Activated CD8-positive, alpha-beta T cell treated with anti-CD3 and anti-CD28 coated beads, Interleukin-2, amount 10 ng/mL, durations not matched to agents 7 days and 5 days (primary cell): ENCODE data around the gene LAIR1. TPM values are rescaled to one million over a fixed set of nuclear protein-coding genes. Genes with fewer than 3 reads are reported as not detected.
"Not testable (repeated sequence)": the region's sequence is repeated elsewhere in the genome, so short reads cannot be mapped to it uniquely, and the experiment has no call there.

ENCODE experiments used
- ATAC-seq: fragments of 150-1000 bp; cut with Tn5 transposase; one replicate; pipeline ENCODE4 v1.10.0; 2021; ENCODE audit warnings: moderate library complexity
- CTCF ChIA-PET: fragments of 350-600 bp; sonication (Branson Sonifier 250); formaldehyde crosslinking; loops from one replicate; lab custom pipeline; 2021; ENCODE audit warnings: antibody characterized with exemption; lab: Charles Lee
- POLR2A ChIA-PET: fragments of 350-600 bp; sonication (Branson Sonifier 250); formaldehyde crosslinking; loops from one replicate; lab custom pipeline; 2021; ENCODE audit warnings: antibody characterized with exemption; lab: Charles Lee
- DNase-seq: peaks from one replicate; pipeline ENCODE4 v3.0.0-alpha.2; 2020
- H3K27ac Mint-ChIP-seq: one replicate; pipeline ENCODE4 v1.8.0; 2021; ENCODE audit warnings: mild to moderate bottlenecking, mixed read lengths
- H3K27me3 Mint-ChIP-seq: one replicate; pipeline ENCODE4 v1.8.0; 2021; ENCODE audit warnings: low read depth, mixed read lengths
- H3K36me3 Mint-ChIP-seq: one replicate; pipeline ENCODE4 v1.8.0; 2021; ENCODE audit warnings: low read depth, mixed read lengths
- H3K4me1 Mint-ChIP-seq: one replicate; pipeline ENCODE4 v1.8.0; 2021; ENCODE audit warnings: low read depth, mixed read lengths
- H3K4me3 Mint-ChIP-seq: one replicate; pipeline ENCODE4 v1.8.0; 2021; ENCODE audit warnings: mild to moderate bottlenecking, mixed read lengths
- H3K9me3 Mint-ChIP-seq: one replicate; pipeline ENCODE4 v1.8.0; 2022; ENCODE audit warnings: mixed read lengths; ENCODE audit not compliant: insufficient read depth
- total RNA-seq, 2 experiments: library from RNA; stranded (reverse); gene quantifications; one replicate each; pipeline ENCODE4 v1.2.3, GENCODE V29; 2021

Gene LAIR1
- total RNA-seq, 2 experiments from 2014 or later, result 92.8 to 97.6 TPM

DNA sequence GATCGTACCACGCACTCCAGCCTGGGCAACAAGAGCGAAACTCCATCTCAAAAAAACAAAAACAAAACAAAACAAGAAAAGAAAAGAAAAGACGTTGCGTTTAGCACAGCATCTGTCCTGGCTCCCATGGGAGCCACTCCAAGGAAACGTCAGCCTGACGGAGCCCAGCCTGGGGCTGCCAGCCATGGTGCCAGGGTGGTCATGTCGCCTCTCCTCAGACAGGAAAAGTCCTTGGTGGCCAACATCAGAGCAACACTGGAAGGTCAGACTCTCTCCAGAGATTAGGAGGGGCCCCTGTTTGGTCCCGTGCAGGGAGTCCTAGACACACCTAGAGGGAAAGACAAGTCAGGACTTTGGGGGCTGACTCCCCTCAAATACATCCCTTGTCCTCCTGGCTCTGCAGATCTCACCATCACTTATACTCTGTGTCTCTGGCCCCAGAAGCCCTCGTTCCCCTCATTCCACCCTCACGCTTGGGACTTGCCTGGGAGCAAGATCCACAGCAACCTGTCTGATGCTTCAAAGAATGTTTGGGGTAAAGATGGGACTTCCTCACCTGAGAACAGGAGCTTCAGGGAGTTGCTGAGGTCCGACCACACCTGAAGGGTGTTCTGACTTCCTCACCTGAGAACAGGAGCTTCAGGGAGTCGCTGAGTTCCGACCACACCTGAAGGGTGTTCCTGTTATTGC, 35.1 kb downstream of the LAIR1 start:
- POLR2A ChIA-PET, result no interaction called here
- Mint-ChIP-seq H3K4me3 (no peak overlapping the region), H3K4me1 (peaks cover 29% of the 10 kb centered on the region), H3K9me3 (no peaks in the 10 kb centered on the region), H3K27ac (no peak overlapping the region), H3K36me3 (peaks cover 2% of the 10 kb centered on the region), H3K27me3 (peaks cover 5% of the 10 kb centered on the region)
- no peak for ATAC-seq
- CTCF ChIA-PET, result interaction anchor here (1.1 to 1.2 kb wide), 2 partner anchors 9 to 61 kb away, joined by 3 to 5 read pairs; no protein-coding TSS in a partner anchor
- no peak for DNase-seq

DNA sequence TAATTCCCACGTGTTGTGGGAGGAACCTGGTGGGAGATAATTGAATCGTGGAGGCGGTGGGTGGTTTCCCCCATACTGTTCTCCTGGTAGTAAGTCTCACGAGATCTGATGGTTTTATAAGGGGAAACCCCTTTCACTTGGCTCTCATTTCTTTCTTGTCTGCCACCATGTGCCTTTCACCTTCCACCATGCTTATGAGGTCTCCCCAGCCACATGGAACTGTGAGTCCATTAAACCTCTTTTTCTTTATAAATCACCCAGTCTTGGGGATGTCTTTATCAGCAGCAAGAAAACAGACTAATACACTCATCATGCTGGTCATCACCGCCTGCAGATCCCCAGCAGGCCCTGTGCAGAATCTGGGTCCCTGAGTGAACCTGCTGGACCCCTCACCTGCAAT, 36.0 kb downstream of the LAIR1 start:
- ATAC-seq, H3K36me3 Mint-ChIP-seq, H3K9me3 Mint-ChIP-seq, POLR2A ChIA-PET, H3K27ac Mint-ChIP-seq, H3K27me3 Mint-ChIP-seq, DNase-seq, H3K4me3 Mint-ChIP-seq: not testable (repeated sequence)
- CTCF ChIA-PET, result interaction anchor here (9.2 kb wide), 1 partner anchor 61 kb away, joined by 184 read pairs; no protein-coding TSS in a partner anchor
- H3K4me1 Mint-ChIP-seq, result peaks cover 29% of the 10 kb centered on the region

DNA sequence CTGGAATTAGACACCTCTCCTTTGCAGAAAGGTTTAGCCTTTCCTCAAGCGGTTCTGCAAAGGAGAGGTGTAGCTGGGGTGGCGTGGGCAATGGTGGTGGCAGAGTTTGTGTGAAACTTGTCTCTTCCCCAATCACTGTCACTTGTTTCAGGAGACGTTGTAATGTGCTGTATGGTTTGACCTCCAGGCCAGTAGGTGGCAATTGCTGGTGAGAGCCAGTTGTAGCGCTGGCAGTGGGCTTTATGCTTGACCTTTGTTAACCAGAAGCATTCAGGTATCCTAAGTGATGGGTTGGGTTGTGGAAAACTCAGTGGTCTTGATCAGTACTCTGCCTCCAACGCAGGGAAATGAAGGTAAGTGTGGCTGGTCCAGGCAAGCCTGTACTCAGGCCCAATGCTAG, 39.1 kb downstream of the LAIR1 start:
- peaks cover 14% of the 10 kb centered on the region for H3K27me3 Mint-ChIP-seq
- peaks cover 29% of the 10 kb centered on the region for H3K4me1 Mint-ChIP-seq
- peak; percentile 19 for ATAC-seq
- no peak overlapping the region for H3K27ac Mint-ChIP-seq
- ChIA-PET POLR2A (no interaction called here), CTCF (interaction anchor here (0.8 to 9.2 kb wide), 2 partner anchors 28 to 64 kb away, joined by 4 to 184 read pairs; no protein-coding TSS in a partner anchor)
- DNase-seq, result no peak
- H3K9me3 Mint-ChIP-seq, result no peaks in the 10 kb centered on the region
- H3K36me3 Mint-ChIP-seq, result peaks cover 2% of the 10 kb centered on the region
- no peak overlapping the region for H3K4me3 Mint-ChIP-seq

DNA sequence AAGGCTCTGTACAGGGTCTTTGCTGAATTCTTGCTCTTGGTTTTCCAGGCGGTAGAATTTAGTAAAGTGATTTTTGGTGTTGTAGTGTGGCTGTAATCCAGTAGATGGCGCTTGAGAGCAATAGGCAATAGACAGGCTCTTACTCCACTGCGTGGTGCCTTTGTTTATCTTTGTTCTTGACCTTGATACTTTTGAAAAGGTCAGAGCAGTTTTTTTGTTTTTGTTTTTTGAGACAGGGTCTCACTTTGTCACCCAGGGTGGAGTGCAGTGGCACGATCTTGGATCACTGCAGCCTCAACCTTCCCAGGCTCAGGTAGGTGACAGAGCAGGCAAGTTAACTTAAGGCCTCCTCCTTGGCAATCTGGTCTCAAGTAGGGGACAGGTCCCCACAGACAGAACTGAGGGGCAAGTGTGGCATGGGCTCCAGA, 39.5 kb downstream of the LAIR1 start:
- CTCF ChIA-PET, result interaction anchor here (0.7 to 9.2 kb wide), 12 partner anchors 16 to 124 kb away, joined by 3 to 184 read pairs (median 4); partner anchors contain the start of gene LENG8
- no peak overlapping the region for H3K27ac Mint-ChIP-seq
- peaks cover 29% of the 10 kb centered on the region for H3K4me1 Mint-ChIP-seq
- POLR2A ChIA-PET, result no interaction called here
- DNase-seq (peak; percentile 72), ATAC-seq (peak; percentile 81)
- H3K27me3 Mint-ChIP-seq, result peaks cover 17% of the 10 kb centered on the region
- H3K9me3 Mint-ChIP-seq, result no peaks in the 10 kb centered on the region
- H3K4me3 Mint-ChIP-seq, result no peak overlapping the region
- H3K36me3 Mint-ChIP-seq, result peaks cover 2% of the 10 kb centered on the region

DNA sequence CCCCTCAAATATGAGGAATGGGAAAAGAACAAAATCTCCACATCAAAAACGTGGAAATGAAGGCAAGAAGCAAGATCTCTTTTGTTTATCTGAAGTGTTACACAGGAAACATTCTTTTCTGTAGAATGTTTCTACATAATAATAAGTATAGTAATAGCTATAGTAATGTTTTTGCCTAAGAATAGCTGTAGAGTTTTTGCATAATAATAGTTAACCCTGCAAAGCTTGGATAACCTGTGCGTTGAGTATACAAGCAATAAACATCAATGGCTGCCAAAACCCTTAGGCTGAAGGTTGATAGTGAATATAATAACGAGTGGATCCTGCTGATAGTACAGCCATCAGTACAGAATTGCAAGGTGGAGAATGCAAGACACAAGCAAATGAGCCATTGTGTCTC, 40.7 kb downstream of the LAIR1 start:
- Mint-ChIP-seq H3K27me3 (peaks cover 22% of the 10 kb centered on the region), H3K36me3 (peaks cover 2% of the 10 kb centered on the region), H3K4me1 (peaks cover 29% of the 10 kb centered on the region), H3K27ac (no peak overlapping the region), H3K9me3 (no peaks in the 10 kb centered on the region), H3K4me3 (no peak overlapping the region)
- ChIA-PET POLR2A (no interaction called here), CTCF (interaction anchor here (0.6 to 9.2 kb wide), 14 partner anchors 10 to 125 kb away, joined by 3 to 184 read pairs (median 3); partner anchors contain the start of gene LENG8)
- DNase-seq, result no peak
- no peak for ATAC-seq

DNA sequence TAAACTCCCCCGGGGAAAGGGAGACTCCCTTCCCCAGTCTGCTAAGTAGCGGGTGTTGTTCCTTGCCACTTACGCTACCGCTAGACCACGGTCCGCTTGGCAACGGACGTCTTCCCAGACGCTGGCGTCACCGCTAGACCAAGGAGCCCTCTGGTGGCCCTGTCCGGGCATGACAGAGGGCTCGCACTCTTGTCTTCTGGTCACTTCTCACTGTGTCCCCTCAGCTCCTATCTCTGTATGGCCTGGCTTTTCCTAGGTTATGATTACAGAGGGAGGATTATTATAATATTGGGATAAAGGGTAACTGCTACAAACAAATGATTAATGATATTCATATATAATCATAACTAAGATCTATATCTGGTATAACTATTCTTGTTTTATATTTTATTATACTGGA, 41.8 kb downstream of the LAIR1 start:
- H3K27ac Mint-ChIP-seq, ATAC-seq, DNase-seq, H3K9me3 Mint-ChIP-seq, H3K36me3 Mint-ChIP-seq, H3K4me3 Mint-ChIP-seq, POLR2A ChIA-PET: not testable (repeated sequence)
- Mint-ChIP-seq H3K4me1 (peaks cover 22% of the 10 kb centered on the region), H3K27me3 (peaks cover 23% of the 10 kb centered on the region)
- CTCF ChIA-PET, result interaction anchor here (9.2 kb wide), 1 partner anchor 67 kb away, joined by 184 read pairs; no protein-coding TSS in a partner anchor

DNA sequence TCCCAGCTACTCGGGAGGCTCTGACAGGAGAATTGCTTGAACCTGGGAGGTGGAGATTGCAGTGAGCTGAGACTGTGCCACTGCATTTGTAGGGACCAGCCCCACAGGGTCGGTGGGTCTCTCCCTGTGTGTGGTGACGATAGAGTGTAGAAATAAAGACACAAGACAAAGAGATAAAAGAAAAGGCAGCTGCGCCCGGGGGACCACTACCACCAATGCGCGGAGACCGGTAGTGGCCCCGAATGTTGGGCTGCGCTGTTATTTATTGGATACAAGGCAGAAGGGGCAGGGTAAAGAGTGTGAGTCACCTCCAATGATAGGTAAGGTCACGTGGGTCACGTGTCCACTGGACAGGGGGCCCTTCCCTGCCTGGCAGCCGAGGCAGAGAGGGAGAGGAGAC, 42.4 kb downstream of the LAIR1 start:
- H3K36me3 Mint-ChIP-seq, H3K9me3 Mint-ChIP-seq, DNase-seq, ATAC-seq, POLR2A ChIA-PET, H3K4me3 Mint-ChIP-seq, H3K27ac Mint-ChIP-seq: not testable (repeated sequence)
- H3K4me1 Mint-ChIP-seq, result peaks cover 17% of the 10 kb centered on the region
- peaks cover 23% of the 10 kb centered on the region for H3K27me3 Mint-ChIP-seq
- CTCF ChIA-PET, result interaction anchor here (1.3 to 9.2 kb wide), 2 partner anchors 67 to 133 kb away, joined by 3 to 184 read pairs; partner anchors contain the start of gene MBOAT7

DNA sequence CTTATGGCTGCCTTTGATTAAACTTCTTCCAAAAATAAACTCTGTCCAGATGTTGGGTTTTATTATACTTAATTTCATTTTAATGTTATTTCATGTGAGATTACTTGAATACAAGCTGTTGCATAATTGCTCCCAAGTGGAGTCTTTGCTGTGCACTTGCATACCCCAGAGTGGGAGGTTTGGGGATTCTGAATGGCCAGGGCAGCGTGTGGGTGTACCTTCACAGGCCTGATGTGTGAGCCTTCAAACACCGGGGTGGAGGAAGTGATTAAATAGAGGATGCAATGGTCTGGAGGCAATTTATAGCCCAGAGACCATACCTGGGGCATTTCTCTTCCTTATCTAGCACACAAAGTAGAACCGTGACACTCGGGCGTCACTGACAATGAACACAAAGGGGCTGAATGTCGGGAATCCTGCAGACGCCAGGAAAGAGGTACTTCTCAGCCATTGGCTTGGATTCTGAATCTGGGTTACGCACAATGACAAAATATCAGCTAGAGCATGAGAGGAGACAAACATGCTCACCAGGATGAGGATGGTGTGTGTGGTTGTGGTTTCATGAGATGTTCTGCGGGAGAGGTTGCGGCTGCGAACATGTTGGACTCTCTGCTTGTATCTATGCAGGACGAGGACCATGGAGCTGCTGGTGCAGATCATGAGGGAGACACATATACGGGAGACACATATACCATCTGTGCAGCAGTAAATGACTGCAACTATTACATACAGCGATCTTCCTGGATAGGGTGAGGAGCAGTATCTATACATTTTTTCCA, 44.6 kb downstream of the LAIR1 start:
- H3K27me3 Mint-ChIP-seq, result peaks cover 23% of the 10 kb centered on the region
- DNase-seq, result no peak
- POLR2A ChIA-PET, result no interaction called here
- H3K9me3 Mint-ChIP-seq, result no peaks in the 10 kb centered on the region
- CTCF ChIA-PET, result interaction anchor here (0.7 to 9.2 kb wide), 2 partner anchors 34 to 70 kb away, joined by 3 to 184 read pairs; no protein-coding TSS in a partner anchor
- peaks cover 6% of the 10 kb centered on the region for H3K4me1 Mint-ChIP-seq
- no peaks in the 10 kb centered on the region for H3K36me3 Mint-ChIP-seq
- H3K27ac Mint-ChIP-seq, result no peak overlapping the region
- H3K4me3 Mint-ChIP-seq, result no peak overlapping the region
- no peak for ATAC-seq

DNA sequence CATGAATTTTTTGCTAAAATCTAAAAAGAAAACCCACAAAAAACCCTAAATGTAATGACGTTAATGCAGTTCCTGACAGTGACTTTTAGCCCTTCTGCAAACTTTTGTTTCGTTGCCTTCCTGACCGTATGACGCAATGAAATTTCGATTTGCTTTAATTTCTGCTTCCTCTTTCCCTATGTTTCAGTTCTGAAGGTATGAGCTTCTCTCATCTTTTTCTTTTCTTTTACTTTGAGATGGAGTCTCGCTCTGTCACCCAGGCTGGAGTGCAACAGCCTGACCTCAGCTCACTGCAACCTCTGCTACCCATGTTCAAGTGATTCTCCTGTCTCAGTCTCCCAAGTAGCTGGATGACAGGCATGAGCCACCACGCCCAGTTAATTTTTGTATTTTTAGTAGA, 45.7 kb downstream of the LAIR1 start:
- POLR2A ChIA-PET, result no interaction called here

DNA sequence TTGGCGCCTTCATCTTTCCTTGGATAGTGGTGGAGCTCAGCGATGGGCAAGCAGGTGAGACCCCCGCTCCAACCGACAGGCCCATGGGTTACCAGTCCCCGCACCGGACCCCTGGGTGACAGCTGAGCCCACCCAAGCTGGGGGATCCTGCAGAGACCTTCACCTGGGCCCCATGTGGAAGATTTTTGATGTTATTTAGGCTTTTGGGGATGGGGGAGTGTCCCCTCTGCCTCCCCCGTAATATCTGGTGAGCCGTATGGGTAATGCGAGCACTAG, 46.8 kb downstream of the LAIR1 start:
- H3K4me1 Mint-ChIP-seq, result peaks cover 5% of the 10 kb centered on the region
- H3K9me3 Mint-ChIP-seq, result no peaks in the 10 kb centered on the region
- peaks cover 26% of the 10 kb centered on the region for H3K27me3 Mint-ChIP-seq
- no peak overlapping the region for H3K27ac Mint-ChIP-seq
- H3K36me3 Mint-ChIP-seq, result no peaks in the 10 kb centered on the region
- H3K4me3 Mint-ChIP-seq, result no peak overlapping the region
- ATAC-seq (no peak), DNase-seq (no peak)
- POLR2A ChIA-PET, result no interaction called here
- CTCF ChIA-PET, result interaction anchor here (3.0 kb wide), 1 partner anchor 72 kb away, joined by 12 read pairs; no protein-coding TSS in a partner anchor

More for the DNA sequence above, 45.7 kb downstream of the LAIR1 start:
- no peaks in the 10 kb centered on the region for H3K36me3 Mint-ChIP-seq
- H3K4me1 Mint-ChIP-seq, result peaks cover 5% of the 10 kb centered on the region
- H3K27ac Mint-ChIP-seq, result no peak overlapping the region
- H3K27me3 Mint-ChIP-seq, result peaks cover 21% of the 10 kb centered on the region
- H3K4me3 Mint-ChIP-seq, result no peak overlapping the region
- CTCF ChIA-PET, result interaction anchor here (3.0 kb wide), 1 partner anchor 71 kb away, joined by 12 read pairs; no protein-coding TSS in a partner anchor
- H3K9me3 Mint-ChIP-seq, result no peaks in the 10 kb centered on the region
- no peak for ATAC-seq
- no peak for DNase-seq

DNA sequence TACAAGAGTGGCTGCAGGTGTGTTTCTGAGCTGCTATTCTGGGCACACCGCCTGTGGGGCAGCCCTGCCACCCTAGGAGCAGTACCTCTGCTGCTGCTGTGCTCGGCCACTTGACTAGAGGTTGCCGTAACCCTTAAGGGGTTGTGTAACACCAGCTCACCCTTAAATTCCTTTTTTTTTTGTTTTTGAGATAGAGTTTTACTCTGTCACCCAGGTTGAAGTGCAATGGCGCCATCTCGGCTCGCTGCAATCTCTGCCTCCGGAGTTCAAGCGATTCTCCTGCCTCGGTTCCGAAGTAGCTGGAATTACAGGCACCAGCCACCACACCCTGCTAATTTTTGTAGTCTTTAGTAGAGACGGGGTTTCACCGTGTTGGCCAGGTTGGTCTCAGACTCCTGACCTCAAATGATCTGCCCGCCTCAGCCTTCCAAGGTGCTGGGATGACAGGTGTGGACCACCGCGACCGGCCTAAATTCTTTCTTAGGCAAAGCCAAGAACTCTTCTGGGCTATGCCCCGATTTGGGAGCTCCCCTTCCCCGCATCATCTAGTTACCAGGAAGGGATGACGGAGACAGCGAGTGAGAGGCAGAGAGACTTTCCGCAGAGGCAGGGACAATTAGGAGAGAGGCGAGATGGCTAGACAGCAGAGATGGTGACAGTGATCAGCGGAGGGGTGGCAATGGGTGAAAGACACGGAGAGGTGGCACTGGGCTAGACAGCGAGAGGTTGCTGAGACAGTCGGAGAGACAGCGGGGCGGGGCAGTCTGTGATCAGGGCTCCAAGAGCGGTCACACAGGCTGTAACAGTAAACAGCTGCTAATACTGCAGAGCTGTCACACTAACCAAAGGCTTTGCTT, 47.4 kb downstream of the LAIR1 start:
- ATAC-seq (no peak), DNase-seq (no peak)
- H3K27me3 Mint-ChIP-seq, result peaks cover 28% of the 10 kb centered on the region
- H3K4me1 Mint-ChIP-seq, result peaks cover 5% of the 10 kb centered on the region
- no peaks in the 10 kb centered on the region for H3K36me3 Mint-ChIP-seq
- H3K27ac Mint-ChIP-seq, result no peak overlapping the region
- ChIA-PET POLR2A (no interaction called here), CTCF (interaction anchor here (0.9 to 3.0 kb wide), 2 partner anchors 73 to 99 kb away, joined by 4 to 12 read pairs; no protein-coding TSS in a partner anchor)
- no peak overlapping the region for H3K4me3 Mint-ChIP-seq
- H3K9me3 Mint-ChIP-seq, result no peaks in the 10 kb centered on the region
